ENCODE results near the gene EFCAB11.

GRCh38 chr14:89833661-89834060 lies 120.9 kb downstream of the EFCAB11 start:
- TF ChIP-seq POLR2A (IDR thresholded peaks at IDR 0.05), result no peak
- no peak for TF ChIP-seq CTCF (IDR thresholded peaks at IDR 0.05)
